H1 (cell line): ENCODE data around the gene CES3. TPM values are rescaled to one million over a fixed set of nuclear protein-coding genes. Genes with fewer than 3 reads are reported as not detected.

Experiments used
- CTCF ChIA-PET: fragments of 300-600 bp; sonication (Branson Sonifier 250); formaldehyde crosslinking; loops from one replicate; lab custom pipeline; 2021; ENCODE audit not compliant: partially characterized antibody; lab: Charles Lee
- POLR2A ChIA-PET: fragments of 300-600 bp; sonication (Branson Sonifier 250); formaldehyde crosslinking; loops from one replicate; lab custom pipeline; 2021; ENCODE audit warnings: inconsistent platforms; ENCODE audit not compliant: partially characterized antibody; lab: Charles Lee
- DNase-seq, 2 experiments: peaks; one replicate each; pipeline versions ENCODE4 v3.0.0 to v3.0.0-alpha.2; 2010 to 2022; ENCODE audit warnings: low spot score in 2 of 2, low read depth in 1 of 2, mixed read lengths in 1 of 2
- FAIRE-seq: peaks from 2 replicates; lab custom pipeline; 2011; peaks lifted over from hg19 to GRCh38; lab: Jason Lieb, UNC
- H2AFZ ChIP-seq: 2 replicates; pipeline ENCODE4 v1.8.1; 2012; ENCODE audit warnings: low read length, inconsistent platforms
- H2AK5ac ChIP-seq: 2 replicates; pipeline ENCODE4 v1.6.1; 2013; ENCODE audit warnings: low read depth, low read length
- H2BK120ac ChIP-seq: replicated peaks from 2 replicates; pipeline ENCODE3; 2013; ENCODE audit warnings: low read depth, low read length, inconsistent platforms
- H2BK12ac ChIP-seq: 2 replicates; pipeline ENCODE4 v1.6.1; 2013; ENCODE audit warnings: low read depth, low read length
- H2BK15ac ChIP-seq: 2 replicates; pipeline ENCODE4 v1.6.1; 2013; ENCODE audit warnings: low read length
- H2BK20ac ChIP-seq: 2 replicates; pipeline ENCODE4 v1.6.1; 2013; ENCODE audit warnings: low read length
- H2BK5ac ChIP-seq: 2 replicates; pipeline ENCODE4 v1.6.1; 2013; ENCODE audit warnings: low read depth, low read length
- H3K14ac ChIP-seq: 2 replicates; pipeline ENCODE4 v1.6.1; 2013; ENCODE audit warnings: inconsistent platforms; ENCODE audit not compliant: insufficient read length
- H3K18ac ChIP-seq: 2 replicates; pipeline ENCODE4 v1.6.1; 2013; ENCODE audit warnings: low read length; ENCODE audit errors: extremely low read depth
- H3K23ac ChIP-seq: 2 replicates; pipeline ENCODE4 v1.6.1; 2013; ENCODE audit warnings: inconsistent platforms; ENCODE audit not compliant: insufficient read length
- H3K23me2 ChIP-seq: 2 replicates; pipeline ENCODE4 v1.6.1; 2013; ENCODE audit warnings: low read depth, low read length
- H3K27ac ChIP-seq: 2 replicates; pipeline ENCODE4 v1.6.1; 2011; ENCODE audit warnings: low read depth, low read length, inconsistent platforms
- H3K27me3 ChIP-seq, 4 experiments: replicated peaks in 1 of 4; 1 replicate in 1 of 4; 2 replicates in 3 of 4; pipeline versions ENCODE4 v1.6.1 to v1.8.1; 2011 to 2013; ENCODE audit warnings: low read length in 3 of 4, mild to moderate bottlenecking in 3 of 4, inconsistent platforms in 2 of 4, mixed read lengths in 2 of 4, moderate library complexity in 1 of 4; ENCODE audit not compliant: control insufficient read depth in 3 of 4, insufficient read depth in 3 of 4; ENCODE audit errors: extremely low read depth in 1 of 4
- H3K36me3 ChIP-seq, 4 experiments: 2 replicates each; pipeline versions ENCODE4 v1.6.1 to v1.8.1; 2011 to 2013; ENCODE audit warnings: mild to moderate bottlenecking in 4 of 4, low read length in 3 of 4, moderate library complexity in 2 of 4, control low read depth in 1 of 4, inconsistent platforms in 1 of 4; ENCODE audit not compliant: insufficient read depth in 4 of 4, control insufficient read depth in 2 of 4
- H3K4ac ChIP-seq: replicated peaks from 2 replicates; pipeline ENCODE3; 2013; ENCODE audit warnings: low read length, low read depth, mixed read lengths, inconsistent platforms; ENCODE audit not compliant: insufficient read length
- H3K4me1 ChIP-seq, 4 experiments: replicated peaks in 1 of 4; 1 replicate in 1 of 4; 2 replicates in 3 of 4; pipeline versions ENCODE4 v1.6.1 to v1.8.1; 2011 to 2013; ENCODE audit warnings: low read length in 3 of 4, inconsistent platforms in 2 of 4, mixed read lengths in 1 of 4; ENCODE audit not compliant: insufficient read depth in 4 of 4, control insufficient read depth in 3 of 4
- H3K4me2 ChIP-seq, 2 experiments: 2 replicates each; pipeline versions ENCODE4 v1.6.1 to v1.8.1; 2011 to 2013; ENCODE audit warnings: low read depth in 2 of 2, low read length in 2 of 2, control low read depth in 1 of 2, inconsistent platforms in 1 of 2, mild to moderate bottlenecking in 1 of 2; ENCODE audit not compliant: insufficient read depth in 1 of 2
- H3K4me3 ChIP-seq, 4 experiments: fragments of 200-600, 300-600 bp in 1 of 4; sonication (generic), shearing (Covaris generic), sonication (Bioruptor Twin) in 1 of 4; 2 replicates each; pipeline versions ENCODE4 v1.5.1 to v1.8.1; 2011 to 2016; ENCODE audit warnings: low read length in 4 of 4, low read depth in 3 of 4, control low read depth in 2 of 4, inconsistent platforms in 2 of 4, mild to moderate bottlenecking in 2 of 4, mixed read lengths in 1 of 4, moderate library complexity in 1 of 4; ENCODE audit not compliant: insufficient read depth in 2 of 4; ENCODE audit errors: extremely low read depth in 1 of 4
- H3K56ac ChIP-seq: replicated peaks from 2 replicates; pipeline ENCODE3; 2013; ENCODE audit warnings: low read depth, mild to moderate bottlenecking, mixed read lengths, low read length, inconsistent platforms; ENCODE audit not compliant: insufficient read length
- H3K79me1 ChIP-seq: 2 replicates; pipeline ENCODE4 v1.6.1; 2013; ENCODE audit warnings: low read depth, low read length, control low read depth
- H3K79me2 ChIP-seq, 2 experiments: 2 replicates each; pipeline versions ENCODE4 v1.6.1 to v1.8.1; 2012 to 2013; ENCODE audit warnings: low read length in 2 of 2, mild to moderate bottlenecking in 2 of 2, inconsistent platforms in 1 of 2; ENCODE audit not compliant: insufficient read depth in 2 of 2, control insufficient read depth in 1 of 2
- H3K9ac ChIP-seq, 4 experiments: replicated peaks in 1 of 4; 1 replicate in 1 of 4; 2 replicates in 3 of 4; pipeline versions ENCODE4 v1.6.1 to v1.8.1; 2011 to 2013; ENCODE audit warnings: low read depth in 3 of 4, low read length in 3 of 4, control low read depth in 2 of 4, mild to moderate bottlenecking in 2 of 4, moderate library complexity in 2 of 4, inconsistent platforms in 1 of 4; ENCODE audit errors: extremely low read depth in 1 of 4
- H3K9me3 ChIP-seq, 2 experiments: 2 replicates each; pipeline versions ENCODE4 v1.6.1 to v1.8.1; 2012 to 2013; ENCODE audit warnings: mild to moderate bottlenecking in 2 of 2, moderate library complexity in 2 of 2, control low read depth in 1 of 2, inconsistent platforms in 1 of 2, low read depth in 1 of 2, low read length in 1 of 2, mixed read lengths in 1 of 2; ENCODE audit not compliant: insufficient read depth in 2 of 2
- H4K20me1 ChIP-seq, 2 experiments: replicated peaks in 1 of 2; 2 replicates each; pipeline versions ENCODE3 to v1.8.1; 2011 to 2013; ENCODE audit warnings: inconsistent platforms in 2 of 2, low read length in 2 of 2, mild to moderate bottlenecking in 1 of 2; ENCODE audit not compliant: insufficient read depth in 2 of 2, control insufficient read depth in 1 of 2
- H4K5ac ChIP-seq: 2 replicates; pipeline ENCODE4 v1.6.1; 2013; ENCODE audit warnings: low read length, low read depth, mixed read lengths, inconsistent platforms; ENCODE audit not compliant: insufficient read length
- H4K8ac ChIP-seq: 2 replicates; pipeline ENCODE4 v1.8.0; 2013; ENCODE audit warnings: mild to moderate bottlenecking, moderate library complexity, low read length, inconsistent platforms; ENCODE audit not compliant: insufficient read depth; ENCODE audit errors: extremely low read depth
- H4K91ac ChIP-seq: replicated peaks from 2 replicates; pipeline ENCODE3; 2013; ENCODE audit warnings: low read length, mixed read lengths, inconsistent platforms; ENCODE audit not compliant: insufficient read length
- GTF2F1 ChIP-seq: IDR thresholded peaks from 2 replicates; pipeline ENCODE4 v1.6.1; 2012; ENCODE audit warnings: low read depth, low read length, improper control_type of control experiment, borderline replicate concordance
- RNF2 ChIP-seq: fragments of 200-900, 300-1000 bp; sonication (generic); IDR thresholded peaks from 2 replicates; pipeline ENCODE4 v1.7.1; 2016; ENCODE audit warnings: borderline replicate concordance, low read depth, mild to moderate bottlenecking, antibody characterized with exemption, low read length; ENCODE audit not compliant: poor library complexity, severe bottlenecking; ENCODE audit errors: missing control alignments
- TEAD4 ChIP-seq: IDR thresholded peaks from 2 replicates; pipeline ENCODE4 v1.6.1; 2012; ENCODE audit warnings: low read depth, low read length, inconsistent platforms, mixed read lengths
- WGBS, 2 experiments: shearing (Covaris generic) in 1 of 2; methylation state at CpG; one replicate each; pipeline versions ENCODE4 v1.1.6 to v1.1.7; 2013 to 2015; ENCODE audit warnings: low lambda C conversion rate in 2 of 2, mixed read lengths in 2 of 2, inconsistent platforms in 1 of 2, low coverage in 1 of 2, missing lambda C conversion rate in 1 of 2; ENCODE audit not compliant: insufficient replicate concordance in 2 of 2, insufficient coverage in 1 of 2, insufficient read length in 1 of 2; ENCODE audit errors: extremely low coverage in 1 of 2, missing lambda C conversion rate in 1 of 2; 5-methylcytosine and 5-hydroxymethylcytosine counted together
- polyA plus RNA-seq, 7 experiments: library from polyadenylated mRNA; depleted of rRNA in 3 of 7; stranded (reverse) in 5 of 7; unstranded in 2 of 7; fragments of >200 nt in 5 of 7; fragments of 200-250 nt in 2 of 7; gene quantifications; 1 replicate in 5 of 7; 2 replicates in 1 of 7; 4 replicates in 1 of 7; pipeline versions ENCODE4 v1.2.1 to v1.2.3, GENCODE V29; 2011 to 2013; ENCODE audit warnings: missing spikeins in 2 of 7, mixed read lengths in 2 of 7
- total RNA-seq: library from RNA; stranded (reverse); fragmentation: NEBNext Ultra II Directional; extraction: Animal tissue kit (Norgen Biotek cat#: 25700); gene quantifications from 2 replicates; pipeline ENCODE4 v1.2.1, GENCODE V29; 2021

The CES3 gene
- total and polyA plus RNA-seq, 2 of the 8 experiments (the other 6 are each of a cell fraction or from before 2014, with no cell fraction given), result 1.6 to 2.2 TPM

DNA sequence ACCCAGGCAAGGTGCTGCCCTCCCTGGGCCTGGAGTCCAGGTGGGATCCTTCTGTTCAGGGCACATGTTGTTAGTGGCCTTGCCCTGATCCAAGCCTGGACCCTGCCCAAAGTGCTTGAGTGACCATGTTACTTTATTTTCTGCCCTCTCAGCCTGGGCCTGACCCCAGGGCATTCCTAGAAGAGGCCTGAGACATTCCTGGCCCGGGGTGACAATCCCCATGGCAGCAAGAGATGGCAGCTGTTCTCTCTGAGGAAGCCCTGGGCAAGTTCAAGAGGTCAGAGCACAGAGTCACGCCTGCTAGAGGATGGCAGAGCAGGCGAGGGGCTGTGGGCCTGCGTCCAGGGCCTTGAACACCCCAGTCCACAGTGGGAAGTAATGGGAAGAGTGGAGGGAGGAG, 47.4 kb upstream of the CES3 start:
- Histone ChIP-seq H3K4ac (no peak overlapping the region), H3K23me2 (peaks cover 3% of the 10 kb centered on the region; the same call in 1 of the 2 replicates), H2BK5ac (no peak overlapping the region), H4K20me1 (peaks cover 0 to 5% of the 10 kb centered on the region in 2 experiments), H3K27me3 (no peaks in the 10 kb centered on the region; a peak in 2 of 7 replicates), H3K4me2 (no peak overlapping the region), H4K91ac (no peak overlapping the region), H3K4me1 (peaks cover 0 to 3% (median 0%) of the 10 kb centered on the region in 4 experiments; a peak in 1 of 7 replicates), H2BK20ac (no peak overlapping the region), H3K27ac (no peak overlapping the region), H4K8ac (no peak overlapping the region), H3K9ac (no peak overlapping the region), H2AK5ac (no peak overlapping the region), H3K23ac (no peak overlapping the region), H4K5ac (no peak overlapping the region), H3K79me1 (no peaks in the 10 kb centered on the region), H2BK120ac (no peak overlapping the region), H3K9me3 (no peaks in the 10 kb centered on the region), H2BK12ac (no peak overlapping the region), H3K4me3 (no peak overlapping the region), H3K14ac (no peak overlapping the region), H2BK15ac (no peak overlapping the region), H3K18ac (no peak overlapping the region), H3K56ac (no peak overlapping the region), H2AFZ (no peak overlapping the region), H3K79me2 (no peaks in the 10 kb centered on the region), H3K36me3 (no peaks in the 10 kb centered on the region)
- ChIA-PET POLR2A (no interaction called here), CTCF (interaction anchor here (1.0 to 42.0 kb wide), 4 partner anchors 2 to 47 kb away, joined by 4 to 1009 read pairs (median 507); partner anchors contain the start of genes CDH16, CES3, PDP2 and RRAD)
- WGBS, 2 experiments, result 77% methylated on average over 4 of the region's 4 CpGs; no CpG with 5 or more reads in 1 of the 2 experiments
- no peak for FAIRE-seq
- DNase-seq, result no peak
- TF ChIP-seq RNF2 (no peak), GTF2F1 (no peak), TEAD4 (no peak)
